CD14-positive monocyte (primary cell): ENCODE data around the gene PADI4. TPM values are rescaled to one million over a fixed set of nuclear protein-coding genes. Genes with fewer than 3 reads are reported as not detected.

Experiments used
- DNase-seq, 3 donors: peaks; one replicate each; pipeline ENCODE4 v3.0.0-alpha.2; 2011 to 2022
- H2AFZ ChIP-seq: 2 replicates; pipeline ENCODE4 v1.6.0; 2012; ENCODE audit warnings: mild to moderate bottlenecking, low read depth, low read length, inconsistent platforms; ENCODE audit not compliant: insufficient read depth, poor library complexity, severe bottlenecking
- H3K27ac ChIP-seq, 2 donors: 1 replicate in 1 of 2; 2 replicates in 1 of 2; pipeline ENCODE4 v1.5.1; 2012 to 2013; ENCODE audit warnings: low read length in 2 of 2, control low read depth in 1 of 2, inconsistent platforms in 1 of 2, low read depth in 1 of 2, mild to moderate bottlenecking in 1 of 2
- H3K27me3 ChIP-seq, 2 donors: one replicate each; pipeline versions ENCODE4 v1.6.0 to v1.6.1; 2011 to 2013; ENCODE audit warnings: low read length in 2 of 2; ENCODE audit not compliant: control insufficient read depth in 2 of 2, insufficient read depth in 2 of 2
- H3K36me3 ChIP-seq, 2 donors: replicated peaks in 1 of 2; 1 replicate in 1 of 2; 2 replicates in 1 of 2; pipeline versions ENCODE4 v1.5.1 to v1.6.1; 2012 to 2013; ENCODE audit warnings: low read length in 2 of 2, control low read depth in 1 of 2, inconsistent platforms in 1 of 2, mild to moderate bottlenecking in 1 of 2; ENCODE audit not compliant: insufficient read depth in 2 of 2, control insufficient read depth in 1 of 2
- H3K4me1 ChIP-seq, 2 donors: 1 replicate in 1 of 2; 2 replicates in 1 of 2; pipeline versions ENCODE4 v1.5.1 to v1.6.1; 2012 to 2013; ENCODE audit warnings: low read length in 2 of 2, control low read depth in 1 of 2, inconsistent platforms in 1 of 2, mild to moderate bottlenecking in 1 of 2, moderate library complexity in 1 of 2; ENCODE audit not compliant: insufficient read depth in 2 of 2, control insufficient read depth in 1 of 2
- H3K4me2 ChIP-seq: replicated peaks from 2 replicates; pipeline ENCODE3; 2012; ENCODE audit warnings: low read length, moderate library complexity, mild to moderate bottlenecking; ENCODE audit not compliant: poor library complexity, severe bottlenecking; ENCODE audit errors: extremely low read depth
- H3K4me3 ChIP-seq, 3 experiments: fragments of 200-600 bp in 1 of 3; sonication (generic) in 1 of 3; replicated peaks in 1 of 3; 1 replicate in 2 of 3; 2 replicates in 1 of 3; pipeline ENCODE4 v1.5.1; 2011 to 2013; ENCODE audit warnings: low read length in 3 of 3, mild to moderate bottlenecking in 3 of 3, control low read depth in 2 of 3, low read depth in 2 of 3, inconsistent platforms in 1 of 3, moderate library complexity in 1 of 3
- H3K79me2 ChIP-seq: 2 replicates; pipeline ENCODE4 v1.6.0; 2012; ENCODE audit warnings: mild to moderate bottlenecking, control low read depth, inconsistent platforms, low read length, moderate library complexity; ENCODE audit not compliant: insufficient read depth
- H3K9ac ChIP-seq: 2 replicates; pipeline ENCODE4 v1.6.0; 2017; ENCODE audit warnings: low read length, mild to moderate bottlenecking; ENCODE audit not compliant: insufficient read depth, poor library complexity, severe bottlenecking
- H3K9me3 ChIP-seq, 2 donors: replicated peaks in 1 of 2; 1 replicate in 1 of 2; 2 replicates in 1 of 2; pipeline versions ENCODE4 v1.5.1 to v1.6.1; 2012 to 2013; ENCODE audit warnings: low read length in 2 of 2, control low read depth in 1 of 2; ENCODE audit not compliant: control insufficient read depth in 1 of 2, insufficient read depth in 1 of 2
- H4K20me1 ChIP-seq: 2 replicates; pipeline ENCODE4 v1.6.0; 2012; ENCODE audit warnings: mild to moderate bottlenecking, low read length, control low read depth, moderate library complexity; ENCODE audit not compliant: insufficient read depth
- H3K27ac Mint-ChIP-seq, 7 donors: one replicate each; pipeline ENCODE4 v1.8.0; 2020; ENCODE audit warnings: mild to moderate bottlenecking in 7 of 7, mixed read lengths in 7 of 7, moderate library complexity in 6 of 7, inconsistent platforms in 2 of 7
- H3K27me3 Mint-ChIP-seq, 3 donors: one replicate each; pipeline ENCODE4 v1.8.0; 2021 to 2022; ENCODE audit warnings: low read depth in 3 of 3, mild to moderate bottlenecking in 3 of 3, mixed read lengths in 3 of 3, moderate library complexity in 3 of 3, inconsistent platforms in 1 of 3
- H3K36me3 Mint-ChIP-seq, 2 donors: one replicate each; pipeline ENCODE4 v1.8.0; 2020; ENCODE audit warnings: mixed read lengths in 2 of 2, inconsistent platforms in 1 of 2, mild to moderate bottlenecking in 1 of 2
- H3K4me1 Mint-ChIP-seq: one replicate; pipeline ENCODE4 v1.8.0; 2020; ENCODE audit warnings: mild to moderate bottlenecking, mixed read lengths
- H3K4me3 Mint-ChIP-seq, 2 donors: one replicate each; pipeline ENCODE4 v1.8.0; 2020; ENCODE audit warnings: mild to moderate bottlenecking in 2 of 2, mixed read lengths in 2 of 2, moderate library complexity in 1 of 2
- H3K9me3 Mint-ChIP-seq, 7 donors: one replicate each; pipeline ENCODE4 v1.8.0; 2020 to 2022; ENCODE audit warnings: mixed read lengths in 7 of 7, mild to moderate bottlenecking in 6 of 7, moderate library complexity in 6 of 7, inconsistent platforms in 2 of 7
- WGBS: methylation state at CpG from one replicate; pipeline ENCODE4 v1.1.5; 2013; ENCODE audit warnings: missing lambda C conversion rate; ENCODE audit not compliant: insufficient coverage; 5-methylcytosine and 5-hydroxymethylcytosine counted together
- intact Hi-C, 2 donors: fragments of 100-400 bp; cut with micrococcal nuclease; formaldehyde crosslinking; loops; one replicate each; pipeline versions ENCODE4 v1.15.0 to v1.15.1; 2023
- polyA plus RNA-seq, 3 donors: library from polyadenylated mRNA; depleted of rRNA in 1 of 3; unstranded in 2 of 3; stranded (reverse) in 1 of 3; fragments of 300-500 nt in 2 of 3; fragments of >200 nt in 1 of 3; fragmentation: Illumina TruSeq in 2 of 3; gene quantifications; 1 replicate in 2 of 3; 2 replicates in 1 of 3; pipeline ENCODE4 v1.2.3, GENCODE V29; 2012 to 2021
- TF ChIP-seq, protein P1 (sequence below): fragments of 200-600 bp; IDR thresholded peaks from one replicate; pipeline ENCODE4 v1.8.0; 2022; ENCODE audit warnings: antibody characterized with exemption, mild to moderate bottlenecking

PADI4 gene
- polyA plus RNA-seq, 3 donors: 160 to 356 (median 164) TPM

- no peaks in the 10 kb centered on the region for H3K27me3 ChIP-seq
- no peaks in the 10 kb centered on the region for H3K9me3 ChIP-seq
- no peak overlapping the region for H3K4me2 ChIP-seq
- DNase-seq: no peak
- no peak overlapping the region for H3K4me3 ChIP-seq
- WGBS: 100% methylated on average over 1 of the region's 5 CpGs
- H3K4me1 Mint-ChIP-seq: peaks cover 16% of the 10 kb centered on the region
- no peak overlapping the region for H3K4me3 Mint-ChIP-seq
- peaks cover 51 to 72% of the 10 kb centered on the region in 2 donors for H3K36me3 ChIP-seq
- H4K20me1 ChIP-seq: peaks cover 49% of the 10 kb centered on the region
- H2AFZ ChIP-seq: no peak overlapping the region
- H3K4me1 ChIP-seq: no peaks in the 10 kb centered on the region
- TF ChIP-seq, protein P1, sequence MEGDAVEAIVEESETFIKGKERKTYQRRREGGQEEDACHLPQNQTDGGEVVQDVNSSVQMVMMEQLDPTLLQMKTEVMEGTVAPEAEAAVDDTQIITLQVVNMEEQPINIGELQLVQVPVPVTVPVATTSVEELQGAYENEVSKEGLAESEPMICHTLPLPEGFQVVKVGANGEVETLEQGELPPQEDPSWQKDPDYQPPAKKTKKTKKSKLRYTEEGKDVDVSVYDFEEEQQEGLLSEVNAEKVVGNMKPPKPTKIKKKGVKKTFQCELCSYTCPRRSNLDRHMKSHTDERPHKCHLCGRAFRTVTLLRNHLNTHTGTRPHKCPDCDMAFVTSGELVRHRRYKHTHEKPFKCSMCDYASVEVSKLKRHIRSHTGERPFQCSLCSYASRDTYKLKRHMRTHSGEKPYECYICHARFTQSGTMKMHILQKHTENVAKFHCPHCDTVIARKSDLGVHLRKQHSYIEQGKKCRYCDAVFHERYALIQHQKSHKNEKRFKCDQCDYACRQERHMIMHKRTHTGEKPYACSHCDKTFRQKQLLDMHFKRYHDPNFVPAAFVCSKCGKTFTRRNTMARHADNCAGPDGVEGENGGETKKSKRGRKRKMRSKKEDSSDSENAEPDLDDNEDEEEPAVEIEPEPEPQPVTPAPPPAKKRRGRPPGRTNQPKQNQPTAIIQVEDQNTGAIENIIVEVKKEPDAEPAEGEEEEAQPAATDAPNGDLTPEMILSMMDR: no peak
- H3K9me3 Mint-ChIP-seq: peaks cover 0 to 1% (median 0%) of the 10 kb centered on the region in 7 donors
- H3K36me3 Mint-ChIP-seq: peaks cover 65 to 87% of the 10 kb centered on the region in 2 donors
- no peak overlapping the region for H3K27ac ChIP-seq
- H3K9ac ChIP-seq: no peak overlapping the region
- H3K27me3 Mint-ChIP-seq: peaks cover 0 to 9% (median 0%) of the 10 kb centered on the region in 3 donors
- no peak overlapping the region for H3K27ac Mint-ChIP-seq
- H3K79me2 ChIP-seq: peaks cover 67% of the 10 kb centered on the region
- intact Hi-C loops: no loop called here
These were observed 20.9 kb downstream of the PADI4 start for GRCh38 chr1:17328855-17329254.

GRCh38 chr1:17329610-17330009 lies 21.6 kb downstream of the PADI4 start:
- Mint-ChIP-seq H3K27me3 (peaks cover 0 to 9% (median 0%) of the 10 kb centered on the region in 3 donors), H3K4me3 (no peak overlapping the region), H3K27ac (peak overlapping the region in 1 of 7 donors; percentile 35), H3K9me3 (peaks cover 0 to 1% (median 0%) of the 10 kb centered on the region in 7 donors), H3K4me1 (peaks cover 14% of the 10 kb centered on the region), H3K36me3 (peaks cover 70 to 90% of the 10 kb centered on the region in 2 donors)
- no peak for DNase-seq
- Histone ChIP-seq H3K27me3 (no peaks in the 10 kb centered on the region), H3K79me2 (peaks cover 60% of the 10 kb centered on the region), H3K9me3 (no peaks in the 10 kb centered on the region), H3K4me3 (no peak overlapping the region), H4K20me1 (peaks cover 43% of the 10 kb centered on the region), H3K36me3 (peaks cover 58 to 80% of the 10 kb centered on the region in 2 donors), H3K27ac (no peak overlapping the region), H3K9ac (no peak overlapping the region), H3K4me1 (no peaks in the 10 kb centered on the region), H2AFZ (no peak overlapping the region), H3K4me2 (no peak overlapping the region)
- TF ChIP-seq, protein P1: no peak
- intact Hi-C loops: loop anchor here in 1 of 2 donors (10.0 kb wide), 1 partner anchor 205 kb away; no protein-coding TSS in a partner anchor
- 67% methylated on average over 2 of the region's 4 CpGs for WGBS
